ENCODE data around the gene TBC1D25. TPM values are rescaled to one million over a fixed set of nuclear protein-coding genes. Genes with fewer than 3 reads are reported as not detected.

The TBC1D25 gene
- total RNA-seq, 1 donor from 2014 or later, result 14.6 TPM

- DNase-seq, result no peak
- no peaks in the 10 kb centered on the region for H3K4me1 ChIP-seq
- no peaks in the 10 kb centered on the region for H3K36me3 ChIP-seq
- ATAC-seq, result no peak
- H3K9me3 ChIP-seq, result no peaks in the 10 kb centered on the region
- no peak overlapping the region for H3K27ac ChIP-seq
- intact Hi-C loops (cut with DNase I), result no loop called here
- no peak for TF ChIP-seq CTCF (IDR thresholded peaks at IDR 0.05)
- H3K27me3 ChIP-seq, result no peaks in the 10 kb centered on the region
- no peak overlapping the region for H3K4me3 ChIP-seq
Observed at GRCh38 chrX:48569958-48570357, 30.4 kb downstream of the TBC1D25 start.

GRCh38 chrX:48573690-48574269, 34.3 kb downstream of the TBC1D25 start:
- H3K27me3 ChIP-seq, result no peaks in the 10 kb centered on the region
- DNase-seq (no peak), ATAC-seq (no peak)
- H3K9me3 ChIP-seq, result no peaks in the 10 kb centered on the region
- H3K4me3 ChIP-seq, result peak overlapping the region; percentile 72
- H3K36me3 ChIP-seq, result peaks cover 38% of the 10 kb centered on the region
- H3K4me1 ChIP-seq, result peaks cover 10% of the 10 kb centered on the region
- intact Hi-C loops (cut with DNase I), result no loop called here
- TF ChIP-seq CTCF (IDR thresholded peaks at IDR 0.05), result no peak
- H3K27ac ChIP-seq, result peak overlapping the region; percentile 100

- Histone ChIP-seq H3K36me3 (peaks cover 41% of the 10 kb centered on the region), H3K4me3 (peak within 1 kb of the TSS; percentile 72), H3K4me1 (peaks cover 10% of the 10 kb centered on the region), H3K27ac (peak within 1 kb of the TSS; percentile 100), H3K27me3 (no peaks in the 10 kb centered on the region), H3K9me3 (no peaks in the 10 kb centered on the region)
- peak; percentile 48 for TF ChIP-seq CTCF (IDR thresholded peaks at IDR 0.05)
- DNase-seq, result peak; percentile 96
- peak; percentile 98 for ATAC-seq
- intact Hi-C loops (cut with DNase I), result no loop called here
Observed at GRCh38 chrX:48574270-48575266, 35.1 kb downstream of the TBC1D25 start, which contains the start of gene RBM3. Gene RBM3, plus strand, starts transcription at chrX:48574484. Its CDS starts 697 bp downstream, at chrX:48575181.

GRCh38 chrX:48575642-48576041, 36.1 kb downstream of the TBC1D25 start:
- no peaks in the 10 kb centered on the region for H3K9me3 ChIP-seq
- no peak for DNase-seq

GRCh38 chrX:48576108-48576507, 36.6 kb downstream of the TBC1D25 start:
- Histone ChIP-seq H3K4me1 (peaks cover 10% of the 10 kb centered on the region), H3K9me3 (no peaks in the 10 kb centered on the region), H3K36me3 (peaks cover 41% of the 10 kb centered on the region), H3K4me3 (peak overlapping the region; percentile 72), H3K27me3 (no peaks in the 10 kb centered on the region), H3K27ac (no peak overlapping the region)
- TF ChIP-seq CTCF (IDR thresholded peaks at IDR 0.05), result no peak
- DNase-seq (no peak), ATAC-seq (no peak)
- intact Hi-C loops (cut with DNase I), result no loop called here

More at GRCh38 chrX:48575642-48576041, 36.1 kb downstream of the TBC1D25 start:
- no peak for TF ChIP-seq CTCF (IDR thresholded peaks at IDR 0.05)
- H3K4me1 ChIP-seq, result peaks cover 10% of the 10 kb centered on the region
- ATAC-seq, result no peak
- no peaks in the 10 kb centered on the region for H3K27me3 ChIP-seq
- H3K4me3 ChIP-seq, result peak overlapping the region; percentile 72
- H3K27ac ChIP-seq, result peak overlapping the region; percentile 100
- intact Hi-C loops (cut with DNase I), result no loop called here
- peaks cover 41% of the 10 kb centered on the region for H3K36me3 ChIP-seq

Measured in upper lobe of right lung (tissue), 1 donor.